ENCODE data around the gene PCDHB15.
"Not testable (repeated sequence)": the region's sequence is repeated elsewhere in the genome, so short reads cannot be mapped to it uniquely, and the experiment has no call there.

GRCh38 chr5:141216035-141216434 lies 29.2 kb upstream of the PCDHB15 start:
- not testable (repeated sequence) for TF ChIP-seq CTCF, POLR2A (IDR thresholded peaks at IDR 0.05)

All from heart left ventricle (tissue), 13 donors.